Sigmoid colon (tissue), 7 donors: ENCODE results near the gene IPO13. TPM values are rescaled to one million over a fixed set of nuclear protein-coding genes. Genes with fewer than 3 reads are reported as not detected.
A peak's percentile ranks its signal among the peaks of the same experiment; 100 is the strongest.

Experiments
- DNase-seq: peaks from one replicate; pipeline ENCODE4 v3.0.0-alpha.2; 2019
- H3K27ac ChIP-seq, 4 donors: fragments of 200-600 bp; sonication (generic); one replicate each; pipeline ENCODE4 v1.5.1; 2016 to 2019; ENCODE audit warnings: mild to moderate bottlenecking in 1 of 4
- H3K27me3 ChIP-seq, 3 donors: fragments of 200-600 bp; sonication (generic); one replicate each; pipeline ENCODE4 v1.5.1; 2019; ENCODE audit warnings: mild to moderate bottlenecking in 1 of 3
- H3K36me3 ChIP-seq, 4 donors: fragments of 200-600 bp; sonication (generic); one replicate each; pipeline ENCODE4 v1.5.1; 2016 to 2019
- H3K4me1 ChIP-seq, 4 donors: fragments of 200-600 bp; sonication (generic); one replicate each; pipeline ENCODE4 v1.5.1; 2017 to 2019
- H3K4me3 ChIP-seq, 4 donors: fragments of 200-600 bp; sonication (generic); one replicate each; pipeline ENCODE4 v1.5.1; 2017 to 2019; ENCODE audit warnings: mild to moderate bottlenecking in 2 of 4, moderate library complexity in 1 of 4
- H3K9me3 ChIP-seq, 4 donors: fragments of 200-600 bp in 3 of 4; sonication (generic) in 3 of 4; one replicate each; pipeline versions ENCODE4 v1.5.1 to v1.6.1; 2013 to 2019
- CTCF ChIP-seq, 4 experiments: fragments of 450-650 bp in 3 of 4; fragments of 200-600 bp in 1 of 4; IDR thresholded peaks; one replicate each; pipeline ENCODE4 v1.5.1; 2016 to 2019; ENCODE audit warnings: antibody characterized with exemption in 4 of 4, mild to moderate bottlenecking in 3 of 4, moderate library complexity in 2 of 4
- EP300 ChIP-seq, 4 donors: sonication (generic); formaldehyde crosslinking; IDR thresholded peaks; one replicate each; pipeline ENCODE4 v1.6.1; 2017; ENCODE audit warnings: antibody characterized with exemption in 4 of 4
- POLR2A ChIP-seq, 2 donors: fragments of 450-650 bp; IDR thresholded peaks; one replicate each; pipeline ENCODE4 v1.6.1; 2016; ENCODE audit warnings: antibody characterized with exemption in 2 of 2, mild to moderate bottlenecking in 2 of 2, moderate library complexity in 2 of 2
- POLR2AphosphoS5 ChIP-seq, 4 donors: sonication (generic); formaldehyde crosslinking; IDR thresholded peaks; one replicate each; pipeline ENCODE4 v1.6.1; 2017; ENCODE audit warnings: antibody characterized with exemption in 4 of 4
- WGBS, 2 donors: extraction: QIAGEN DNeasy Blood & Tissue Kit; methylation state at CpG; one replicate each; pipeline ENCODE4 v1.1.7; 2013; 5-methylcytosine and 5-hydroxymethylcytosine counted together
- intact Hi-C: fragments of 100-400 bp; cut with DNase I; formaldehyde crosslinking; loops from one replicate; pipeline ENCODE4 v1.15.1; 2023
- polyA plus RNA-seq, 3 donors: library from polyadenylated mRNA; stranded (reverse); fragments of 200-250 nt; gene quantifications; one replicate each; pipeline ENCODE4 v1.2.3, GENCODE V29; 2013
- total RNA-seq, 4 donors: library from RNA; depleted of rRNA; stranded (reverse); fragments of >200 nt; gene quantifications; one replicate each; pipeline ENCODE4 v1.1.0, GENCODE V29; 2016
- donor health status: healthy with polysubstance abuse.
- donor health status: Bipolar disorder and iron deficiency.
- donor health status: healthy.

The IPO13 gene
- total and polyA plus RNA-seq, 7 donors, result 9.6 to 27.1 (median 16.1) TPM

- peaks cover 0 to 24% (median 10%) of the 10 kb centered on the region in 4 donors for H3K36me3 ChIP-seq
- H3K27ac ChIP-seq, result peak overlapping the region in 2 of 4 donors; percentile 42 to 60
- H3K9me3 ChIP-seq, result no peaks in the 10 kb centered on the region
- H3K4me1 ChIP-seq, result peaks cover 0 to 30% (median 15%) of the 10 kb centered on the region in 4 donors
- H3K27me3 ChIP-seq, result no peaks in the 10 kb centered on the region
- intact Hi-C loops, result loop anchor here (1.0 kb wide), 1 partner anchor 24 kb away; the partner anchor contains the start of gene IPO13
- TF ChIP-seq CTCF (IDR thresholded peaks at IDR 0.05), result no peak
- 31 to 55% methylated on average over 5 of the region's 5 CpGs for WGBS, 2 donors
- no peak for DNase-seq
- peak overlapping the region; percentile 63 to 90 (median 66) for H3K4me3 ChIP-seq
Observed at GRCh38 chr1:43970502-43970901, 23.8 kb downstream of the IPO13 start.

GRCh38 chr1:43970911-43971310, 24.2 kb downstream of the IPO13 start:
- Histone ChIP-seq H3K9me3 (no peaks in the 10 kb centered on the region), H3K4me3 (peak overlapping the region in 2 of 4 donors; percentile 69 to 90), H3K27ac (no peak overlapping the region), H3K27me3 (no peaks in the 10 kb centered on the region), H3K4me1 (peaks cover 0 to 34% (median 20%) of the 10 kb centered on the region in 4 donors), H3K36me3 (peaks cover 0 to 20% (median 10%) of the 10 kb centered on the region in 4 donors)
- TF ChIP-seq EP300 (IDR thresholded peaks at IDR 0.05) (no peak), CTCF (IDR thresholded peaks at IDR 0.05) (no peak), POLR2AphosphoS5 (IDR thresholded peaks at IDR 0.05) (no peak)
- intact Hi-C loops, result loop anchor here (1.0 kb wide), 1 partner anchor 25 kb away; the partner anchor contains the start of gene IPO13
- no peak for DNase-seq
- WGBS, 2 donors, result 92 to 93% methylated on average over 9 of the region's 9 CpGs

GRCh38 chr1:43971336-43971980, 24.7 kb downstream of the IPO13 start:
- no peak for DNase-seq
- Histone ChIP-seq H3K36me3 (peaks cover 0 to 17% (median 11%) of the 10 kb centered on the region in 4 donors), H3K27me3 (no peaks in the 10 kb centered on the region), H3K9me3 (no peaks in the 10 kb centered on the region), H3K4me3 (no peak overlapping the region), H3K27ac (no peak overlapping the region), H3K4me1 (peaks cover 0 to 39% (median 25%) of the 10 kb centered on the region in 4 donors)
- intact Hi-C loops, result no loop called here
- 97% methylated on average over 17 of the region's 17 CpGs for WGBS, 2 donors
- no peak for TF ChIP-seq EP300 (IDR thresholded peaks at IDR 0.05)
- no peak for TF ChIP-seq POLR2AphosphoS5 (IDR thresholded peaks at IDR 0.05)
- no peak for TF ChIP-seq POLR2A (IDR thresholded peaks at IDR 0.05)
- no peak for TF ChIP-seq CTCF (IDR thresholded peaks at IDR 0.05)

GRCh38 chr1:43973981-43974442, 27.3 kb downstream of the IPO13 start:
- peaks cover 0 to 62% (median 45%) of the 10 kb centered on the region in 4 donors for H3K4me1 ChIP-seq
- peak overlapping the region; percentile 91 to 97 (median 96) for H3K27ac ChIP-seq
- H3K4me3 ChIP-seq, result peak overlapping the region; percentile 82 to 94 (median 90)
- H3K36me3 ChIP-seq, result peaks cover 0 to 31% (median 18%) of the 10 kb centered on the region in 4 donors
- DNase-seq, result no peak
- intact Hi-C loops, result no loop called here
- no peak for TF ChIP-seq CTCF (IDR thresholded peaks at IDR 0.05)
- no peak for TF ChIP-seq POLR2AphosphoS5 (IDR thresholded peaks at IDR 0.05)
- TF ChIP-seq POLR2A (IDR thresholded peaks at IDR 0.05), result no peak
- no peaks in the 10 kb centered on the region for H3K27me3 ChIP-seq
- 29 to 39% methylated on average over 9 of the region's 9 CpGs for WGBS, 2 donors
- no peaks in the 10 kb centered on the region for H3K9me3 ChIP-seq
